Measurements from ENCODE around the gene TAS2R60.

DNA sequence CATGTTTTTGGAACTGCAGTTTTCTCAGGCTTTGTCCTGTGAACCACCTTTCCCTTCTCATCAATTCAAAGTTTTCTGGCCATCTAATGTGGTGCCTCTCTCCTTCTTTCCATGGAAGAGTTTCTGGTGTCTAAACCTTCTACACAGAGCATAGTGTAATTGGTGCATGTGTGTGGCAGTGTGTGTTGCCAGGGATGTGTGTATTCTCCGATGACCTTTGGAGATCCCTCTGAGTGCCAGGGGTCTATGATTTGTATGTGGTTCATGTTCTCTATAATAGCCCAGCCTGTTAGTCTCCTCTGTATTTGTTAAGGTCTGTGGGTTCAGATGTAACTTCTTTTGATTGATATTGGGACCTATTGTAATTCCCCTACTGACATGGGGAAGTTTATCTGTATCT, 1.5 kb downstream of the TAS2R60 start:
- TF ChIP-seq CTCF (IDR thresholded peaks at IDR 0.05) (no peak), POLR2A (IDR thresholded peaks at IDR 0.05) (no peak)

Measured in Peyer's patch (tissue), 4 donors.